Measurements from ENCODE around the gene PTGDR2. TPM values are rescaled to one million over a fixed set of nuclear protein-coding genes. Genes with fewer than 3 reads are reported as not detected.
A peak's percentile ranks its signal among the peaks of the same experiment; 100 is the strongest.

PTGDR2 gene
- total RNA-seq, 8 experiments from 2014 or later, result 0.27 to 4.6 (median 0.42) TPM

GRCh38 chr11:60887556-60887955, 31.8 kb upstream of the PTGDR2 start:
- Histone ChIP-seq H3K27ac (no peak overlapping the region), H3K4me1 (replicated peaks in 1 of 2) (no peaks in the 10 kb centered on the region), H3K4me3 (no peak overlapping the region)
- peak in 5 of 8 experiments; percentile 19 to 92 (median 88) for ATAC-seq (replicated peaks in 6 of 8)
- in situ Hi-C loops (cut with MboI; ENCODE audit: low pct_unique_long_range_greater_than_20kb in 2 of 9, low sequenced_read_pairs in 9 of 9, unreplicated experiment in 9 of 9), result no loop called here
- 30 to 100% (median 77%) methylated on average over 2 to 3 of the region's 5 CpGs; no CpG with 5 or more reads in 3 of the 10 experiments for WGBS, 10 experiments

- 80 to 100% (median 92%) methylated on average over 1 to 7 of the region's 8 CpGs; no CpG with 5 or more reads in 5 of the 10 experiments for WGBS, 10 experiments
- in situ Hi-C loops (cut with MboI; ENCODE audit: low pct_unique_long_range_greater_than_20kb in 2 of 9, low sequenced_read_pairs in 9 of 9, unreplicated experiment in 9 of 9), result no loop called here
Observed at GRCh38 chr11:60880643-60881282, 25.0 kb upstream of the PTGDR2 start.

GRCh38 chr11:60879971-60880588, 24.3 kb upstream of the PTGDR2 start:
- Histone ChIP-seq H3K4me1 (replicated peaks in 1 of 2) (no peaks in the 10 kb centered on the region), H3K4me3 (no peak overlapping the region), H3K27ac (no peak overlapping the region)
- 58 to 100% (median 71%) methylated on average over 1 to 5 of the region's 5 CpGs; no CpG with 5 or more reads in 2 of the 10 experiments for WGBS, 10 experiments
- in situ Hi-C loops (cut with MboI; ENCODE audit: low pct_unique_long_range_greater_than_20kb in 2 of 9, low sequenced_read_pairs in 9 of 9, unreplicated experiment in 9 of 9), result no loop called here
- no peak for ATAC-seq (replicated peaks in 6 of 8)

More at GRCh38 chr11:60880643-60881282, 25.0 kb upstream of the PTGDR2 start:
- no peak overlapping the region for H3K4me3 ChIP-seq
- H3K4me1 ChIP-seq (replicated peaks in 1 of 2), result no peaks in the 10 kb centered on the region
- peak in 2 of 8 experiments; percentile 63 to 94 for ATAC-seq (replicated peaks in 6 of 8)
- H3K27ac ChIP-seq, result no peak overlapping the region

GRCh38 chr11:60879104-60879503, 23.4 kb upstream of the PTGDR2 start:
- Histone ChIP-seq H3K4me1 (replicated peaks in 1 of 2) (no peaks in the 10 kb centered on the region), H3K27ac (no peak overlapping the region), H3K4me3 (no peak overlapping the region)
- no peak for ATAC-seq (replicated peaks in 6 of 8)
- WGBS, 10 experiments, result 83 to 100% (median 95%) methylated on average over 1 of the region's 1 CpG
- in situ Hi-C loops (cut with MboI; ENCODE audit: low pct_unique_long_range_greater_than_20kb in 2 of 9, low sequenced_read_pairs in 9 of 9, unreplicated experiment in 9 of 9), result no loop called here

GRCh38 chr11:60878245-60879101, 22.7 kb upstream of the PTGDR2 start:
- Histone ChIP-seq H3K27ac (no peak overlapping the region), H3K4me3 (no peak overlapping the region), H3K4me1 (replicated peaks in 1 of 2) (no peaks in the 10 kb centered on the region)
- 40 to 100% (median 88%) methylated on average over 1 to 4 of the region's 5 CpGs; no CpG with 5 or more reads in 1 of the 10 experiments for WGBS, 10 experiments
- no peak for ATAC-seq (replicated peaks in 6 of 8)
- in situ Hi-C loops (cut with MboI; ENCODE audit: low pct_unique_long_range_greater_than_20kb in 2 of 9, low sequenced_read_pairs in 9 of 9, unreplicated experiment in 9 of 9), result no loop called here

- Histone ChIP-seq H3K4me1 (replicated peaks in 1 of 2) (no peaks in the 10 kb centered on the region), H3K4me3 (no peak overlapping the region), H3K27ac (no peak overlapping the region)
- 100% methylated on average over 1 of the region's 2 CpGs; no CpG with 5 or more reads in 9 of the 10 experiments for WGBS, 10 experiments
- in situ Hi-C loops (cut with MboI; ENCODE audit: low pct_unique_long_range_greater_than_20kb in 2 of 9, low sequenced_read_pairs in 9 of 9, unreplicated experiment in 9 of 9), result no loop called here
- ATAC-seq (replicated peaks in 6 of 8), result no peak
Observed at GRCh38 chr11:60876168-60876485, 20.4 kb upstream of the PTGDR2 start.

GRCh38 chr11:60875366-60876167, 19.8 kb upstream of the PTGDR2 start:
- no peak overlapping the region for H3K27ac ChIP-seq
- no peaks in the 10 kb centered on the region for H3K4me1 ChIP-seq (replicated peaks in 1 of 2)
- 60 to 100% (median 91%) methylated on average over 1 to 4 of the region's 7 CpGs; no CpG with 5 or more reads in 2 of the 10 experiments for WGBS, 10 experiments
- H3K4me3 ChIP-seq, result no peak overlapping the region
- peak in 2 of 8 experiments; percentile 7 to 19 for ATAC-seq (replicated peaks in 6 of 8)
- in situ Hi-C loops (cut with MboI; ENCODE audit: low pct_unique_long_range_greater_than_20kb in 2 of 9, low sequenced_read_pairs in 9 of 9, unreplicated experiment in 9 of 9), result no loop called here

- H3K4me1 ChIP-seq (replicated peaks in 1 of 2), result no peaks in the 10 kb centered on the region
- 88 to 100% (median 97%) methylated on average over 1 to 10 of the region's 13 CpGs; no CpG with 5 or more reads in 7 of the 10 experiments for WGBS, 10 experiments
- no peak overlapping the region for H3K27ac ChIP-seq
- ATAC-seq (replicated peaks in 6 of 8), result peak in 2 of 8 experiments; percentile 7 to 11
- in situ Hi-C loops (cut with MboI; ENCODE audit: low pct_unique_long_range_greater_than_20kb in 2 of 9, low sequenced_read_pairs in 9 of 9, unreplicated experiment in 9 of 9), result no loop called here
- H3K4me3 ChIP-seq, result no peak overlapping the region
Observed at GRCh38 chr11:60874421-60875365, 18.9 kb upstream of the PTGDR2 start.

- WGBS, 10 experiments, result 60 to 100% (median 89%) methylated on average over 1 to 5 of the region's 12 CpGs; no CpG with 5 or more reads in 6 of the 10 experiments
- no peak for ATAC-seq (replicated peaks in 6 of 8)
- in situ Hi-C loops (cut with MboI; ENCODE audit: low pct_unique_long_range_greater_than_20kb in 2 of 9, low sequenced_read_pairs in 9 of 9, unreplicated experiment in 9 of 9), result no loop called here
- Histone ChIP-seq H3K4me3 (no peak overlapping the region), H3K4me1 (replicated peaks in 1 of 2) (no peaks in the 10 kb centered on the region), H3K27ac (no peak overlapping the region)
Observed at GRCh38 chr11:60873533-60873932, 17.8 kb upstream of the PTGDR2 start.

GRCh38 chr11:60872961-60873524, 17.3 kb upstream of the PTGDR2 start:
- in situ Hi-C loops (cut with MboI; ENCODE audit: low pct_unique_long_range_greater_than_20kb in 2 of 9, low sequenced_read_pairs in 9 of 9, unreplicated experiment in 9 of 9), result no loop called here
- H3K27ac ChIP-seq, result no peak overlapping the region
- no peaks in the 10 kb centered on the region for H3K4me1 ChIP-seq (replicated peaks in 1 of 2)
- peak in 5 of 8 experiments; percentile 27 to 80 (median 42) for ATAC-seq (replicated peaks in 6 of 8)
- no peak overlapping the region for H3K4me3 ChIP-seq
- WGBS, 10 experiments, result 32 to 64% (median 60%) methylated on average over 1 to 6 of the region's 16 CpGs; no CpG with 5 or more reads in 7 of the 10 experiments

GRCh38 chr11:60872124-60872960, 16.6 kb upstream of the PTGDR2 start:
- in situ Hi-C loops (cut with MboI; ENCODE audit: low pct_unique_long_range_greater_than_20kb in 2 of 9, low sequenced_read_pairs in 9 of 9, unreplicated experiment in 9 of 9), result no loop called here
- Histone ChIP-seq H3K4me3 (no peak overlapping the region), H3K27ac (no peak overlapping the region), H3K4me1 (replicated peaks in 1 of 2) (no peaks in the 10 kb centered on the region)
- peak in 2 of 8 experiments; percentile 55 for ATAC-seq (replicated peaks in 6 of 8)
- 60 to 100% (median 93%) methylated on average over 1 to 5 of the region's 6 CpGs; no CpG with 5 or more reads in 4 of the 10 experiments for WGBS, 10 experiments

All from motor neuron (in vitro differentiated cells).